Lower leg skin (tissue), 4 donors: ENCODE measurements around the gene PDS5B. TPM values are rescaled to one million over a fixed set of nuclear protein-coding genes. Genes with fewer than 3 reads are reported as not detected.

Source experiments
- DNase-seq, 2 donors: peaks; one replicate each; pipeline ENCODE4 v3.0.0-alpha.2; 2019; ENCODE audit warnings: low spot score in 2 of 2
- H3K4me3 ChIP-seq: fragments of 200-600 bp; sonication (generic); 2 replicates; pipeline ENCODE4 v1.5.1; 2017; ENCODE audit warnings: mild to moderate bottlenecking, low read depth; ENCODE audit not compliant: poor library complexity, severe bottlenecking
- POLR2A ChIP-seq, 2 donors: fragments of 450-650 bp; IDR thresholded peaks; one replicate each; pipeline ENCODE4 v1.6.1; 2016 to 2017; ENCODE audit warnings: antibody characterized with exemption in 2 of 2, mild to moderate bottlenecking in 1 of 2, moderate library complexity in 1 of 2
- WGBS, 2 donors: methylation state at CpG; one replicate each; pipeline ENCODE4 v1.1.5; 2018; 5-methylcytosine and 5-hydroxymethylcytosine counted together
- intact Hi-C: fragments of 100-400 bp; cut with DNase I; formaldehyde crosslinking; loops from one replicate; pipeline ENCODE4 v1.15.0; 2023; ENCODE audit warnings: low total_unique reads
- total RNA-seq, 4 donors: library from RNA; depleted of rRNA; stranded (reverse); fragments of >200 nt; gene quantifications; one replicate each; pipeline ENCODE4 v1.1.0, GENCODE V29; 2016
- TF ChIP-seq, protein P1 (sequence below), 3 donors: fragments of 450-650 bp; IDR thresholded peaks; one replicate each; pipeline ENCODE4 v1.5.1; 2016; ENCODE audit warnings: antibody characterized with exemption in 3 of 3, mild to moderate bottlenecking in 3 of 3, moderate library complexity in 2 of 3

Gene PDS5B
- total RNA-seq, 4 donors from 2014 or later: 18.5 to 25.4 (median 23.4) TPM

DNA sequence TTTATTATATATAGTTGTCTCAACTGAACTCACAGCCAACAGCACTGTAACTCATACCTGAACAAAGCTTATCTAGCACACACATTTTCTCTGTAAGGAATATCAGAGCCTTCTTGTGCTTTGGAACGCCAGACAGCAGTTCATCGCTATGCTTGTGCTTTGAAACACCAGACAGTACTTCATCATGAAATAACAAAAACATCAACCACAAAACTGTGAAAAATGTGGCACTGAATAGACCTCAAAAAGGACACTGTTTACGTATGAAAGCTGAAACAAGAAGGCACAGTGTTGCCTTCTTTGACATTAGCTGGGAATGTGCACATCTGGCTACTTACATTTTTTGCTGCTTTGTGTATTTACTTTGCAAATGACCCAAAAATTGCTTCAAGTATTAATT, 160.2 kb downstream of the PDS5B start:
- no peak for DNase-seq
- 92% methylated on average over 3 of the region's 3 CpGs for WGBS, 2 donors
- no peak for TF ChIP-seq POLR2A (IDR thresholded peaks at IDR 0.05)
- TF ChIP-seq, protein P1, sequence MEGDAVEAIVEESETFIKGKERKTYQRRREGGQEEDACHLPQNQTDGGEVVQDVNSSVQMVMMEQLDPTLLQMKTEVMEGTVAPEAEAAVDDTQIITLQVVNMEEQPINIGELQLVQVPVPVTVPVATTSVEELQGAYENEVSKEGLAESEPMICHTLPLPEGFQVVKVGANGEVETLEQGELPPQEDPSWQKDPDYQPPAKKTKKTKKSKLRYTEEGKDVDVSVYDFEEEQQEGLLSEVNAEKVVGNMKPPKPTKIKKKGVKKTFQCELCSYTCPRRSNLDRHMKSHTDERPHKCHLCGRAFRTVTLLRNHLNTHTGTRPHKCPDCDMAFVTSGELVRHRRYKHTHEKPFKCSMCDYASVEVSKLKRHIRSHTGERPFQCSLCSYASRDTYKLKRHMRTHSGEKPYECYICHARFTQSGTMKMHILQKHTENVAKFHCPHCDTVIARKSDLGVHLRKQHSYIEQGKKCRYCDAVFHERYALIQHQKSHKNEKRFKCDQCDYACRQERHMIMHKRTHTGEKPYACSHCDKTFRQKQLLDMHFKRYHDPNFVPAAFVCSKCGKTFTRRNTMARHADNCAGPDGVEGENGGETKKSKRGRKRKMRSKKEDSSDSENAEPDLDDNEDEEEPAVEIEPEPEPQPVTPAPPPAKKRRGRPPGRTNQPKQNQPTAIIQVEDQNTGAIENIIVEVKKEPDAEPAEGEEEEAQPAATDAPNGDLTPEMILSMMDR (IDR thresholded peaks at IDR 0.05): no peak
- intact Hi-C loops: no loop called here
- no peak overlapping the region for H3K4me3 ChIP-seq

DNA sequence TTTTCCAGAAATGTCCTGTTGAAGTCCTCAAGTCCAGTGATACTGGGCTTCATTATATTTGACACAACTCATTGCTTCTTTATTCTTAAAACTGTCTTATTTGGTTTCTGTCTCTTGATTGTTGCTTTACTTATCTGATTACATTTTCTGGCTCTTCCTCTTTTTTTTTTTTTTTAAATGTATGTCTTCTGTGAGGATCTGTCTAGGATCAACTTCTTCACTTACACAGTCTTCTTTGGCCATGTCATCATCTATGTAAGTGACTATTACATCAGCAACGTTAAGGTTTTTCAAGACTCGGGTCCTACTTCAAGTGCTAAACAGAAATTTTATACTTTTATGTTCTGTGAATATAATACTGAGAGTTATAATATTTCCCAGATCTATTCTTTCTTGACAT, 162.1 kb downstream of the PDS5B start:
- WGBS, 2 donors: 94% methylated on average over 2 of the region's 2 CpGs
- intact Hi-C loops: no loop called here
- TF ChIP-seq, protein P1 (IDR thresholded peaks at IDR 0.05): no peak

DNA sequence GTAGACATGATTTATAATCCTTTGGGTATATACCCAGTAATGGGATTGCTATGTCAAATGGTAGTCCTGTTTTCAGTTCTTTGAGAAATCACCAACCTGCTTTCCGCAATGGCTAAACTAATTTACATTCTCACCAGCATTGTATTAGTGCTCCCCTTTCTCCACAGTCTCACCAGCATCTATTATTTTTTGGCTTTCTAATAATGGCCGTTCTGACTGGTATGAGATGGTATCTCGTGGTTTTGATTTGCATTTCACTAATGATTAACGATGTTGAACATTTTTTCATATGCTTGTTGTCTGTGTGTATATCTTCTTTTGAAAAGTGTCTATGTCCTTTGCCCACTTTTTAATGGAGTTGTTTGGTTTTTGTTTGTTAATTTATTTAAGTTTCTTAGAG, 165.1 kb downstream of the PDS5B start:
- intact Hi-C loops: no loop called here
- 91% methylated on average over 4 of the region's 4 CpGs for WGBS, 2 donors
- TF ChIP-seq, protein P1 (IDR thresholded peaks at IDR 0.05): no peak
- no peak for TF ChIP-seq POLR2A (IDR thresholded peaks at IDR 0.05)
- H3K4me3 ChIP-seq: no peak overlapping the region
- DNase-seq: no peak

More for the DNA sequence above, 162.1 kb downstream of the PDS5B start:
- no peak for DNase-seq
- no peak overlapping the region for H3K4me3 ChIP-seq

DNA sequence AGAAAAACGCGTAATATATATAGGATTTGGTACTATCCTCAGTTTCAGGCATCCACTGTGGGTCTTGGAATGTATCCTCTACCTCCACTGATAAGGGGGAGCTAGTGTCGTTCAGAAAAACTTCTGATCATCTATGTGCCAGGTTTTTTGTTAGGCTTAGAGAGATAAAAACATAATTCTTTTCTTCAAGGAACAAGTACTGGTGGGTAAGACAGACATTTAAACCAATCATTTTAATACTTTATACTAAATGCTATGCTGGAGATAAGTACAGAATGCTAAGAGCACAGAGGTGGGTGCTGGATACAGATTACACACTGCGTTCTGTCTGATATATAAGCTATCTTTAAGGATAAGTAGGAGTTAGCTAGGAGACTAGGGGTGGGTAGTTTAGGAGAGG, 166.1 kb downstream of the PDS5B start:
- H3K4me3 ChIP-seq: no peak overlapping the region
- WGBS, 2 donors: 94 to 99% methylated on average over 4 of the region's 4 CpGs
- DNase-seq: no peak
- TF ChIP-seq, protein P1 (IDR thresholded peaks at IDR 0.05): no peak
- TF ChIP-seq POLR2A (IDR thresholded peaks at IDR 0.05): no peak
- intact Hi-C loops: no loop called here

DNA sequence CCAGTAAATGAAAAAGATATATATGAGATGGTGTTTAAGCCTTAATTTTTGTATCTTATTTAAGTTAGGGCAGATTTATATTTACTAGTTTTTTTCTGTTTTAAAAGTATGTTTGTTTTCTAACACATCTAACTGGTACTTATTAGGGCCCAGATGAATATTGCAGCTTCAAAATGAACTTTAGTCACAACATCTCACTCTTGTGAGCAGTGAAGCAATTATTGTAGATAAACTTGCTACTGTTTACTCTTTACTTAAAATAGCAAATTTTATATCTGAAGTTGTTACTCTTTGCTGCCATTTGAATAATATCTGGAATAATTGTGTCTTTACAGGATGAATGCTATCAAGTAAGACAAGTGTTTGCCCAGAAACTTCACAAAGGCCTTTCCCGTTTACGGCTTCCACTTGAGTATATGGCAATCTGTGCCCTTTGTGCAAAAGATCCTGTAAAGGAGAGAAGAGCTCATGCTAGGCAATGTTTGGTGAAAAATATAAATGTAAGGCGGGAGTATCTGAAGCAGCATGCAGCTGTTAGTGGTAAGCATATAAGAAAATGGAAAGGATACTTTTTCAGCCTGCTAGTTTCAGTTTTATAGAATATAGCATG, 166.8 kb downstream of the PDS5B start:
- 96 to 98% methylated on average over 3 of the region's 3 CpGs for WGBS, 2 donors
- intact Hi-C loops: no loop called here
- DNase-seq: no peak
- TF ChIP-seq, protein P1 (IDR thresholded peaks at IDR 0.05): no peak
- TF ChIP-seq POLR2A (IDR thresholded peaks at IDR 0.05): no peak
- no peak overlapping the region for H3K4me3 ChIP-seq

DNA sequence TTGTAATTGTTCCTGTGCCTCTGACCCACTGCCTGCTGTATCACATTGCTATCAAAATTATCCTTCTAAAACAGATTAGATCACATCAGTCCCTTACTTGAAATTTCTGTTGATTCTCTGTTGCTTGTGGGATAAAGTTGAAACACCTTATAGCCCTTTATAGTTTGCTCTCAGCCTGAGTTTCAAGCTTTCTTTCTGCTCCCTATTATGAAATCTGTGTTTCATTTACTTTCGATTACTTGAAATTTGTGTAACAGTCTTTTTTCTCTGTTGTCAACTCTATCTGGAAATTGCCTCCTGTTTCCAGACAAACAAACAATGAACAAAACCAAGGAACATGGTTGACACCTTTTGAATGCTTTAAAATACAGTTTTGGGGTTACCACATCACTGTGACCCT, 167.9 kb downstream of the PDS5B start:
- no peak for TF ChIP-seq POLR2A (IDR thresholded peaks at IDR 0.05)
- TF ChIP-seq, protein P1 (IDR thresholded peaks at IDR 0.05): no peak

More for the DNA sequence above, 167.9 kb downstream of the PDS5B start:
- DNase-seq: no peak
- WGBS, 2 donors: 91 to 98% methylated on average over 1 of the region's 1 CpG
- intact Hi-C loops: no loop called here
- no peak overlapping the region for H3K4me3 ChIP-seq
